Glomerular visceral epithelial cell (primary cell): ENCODE results near the gene STRBP.

Experiments used
- DNase-seq: peaks from one replicate; pipeline ENCODE4 v3.0.0-alpha.2; 2016; ENCODE audit errors: extremely low spot score

STRBP gene

DNA sequence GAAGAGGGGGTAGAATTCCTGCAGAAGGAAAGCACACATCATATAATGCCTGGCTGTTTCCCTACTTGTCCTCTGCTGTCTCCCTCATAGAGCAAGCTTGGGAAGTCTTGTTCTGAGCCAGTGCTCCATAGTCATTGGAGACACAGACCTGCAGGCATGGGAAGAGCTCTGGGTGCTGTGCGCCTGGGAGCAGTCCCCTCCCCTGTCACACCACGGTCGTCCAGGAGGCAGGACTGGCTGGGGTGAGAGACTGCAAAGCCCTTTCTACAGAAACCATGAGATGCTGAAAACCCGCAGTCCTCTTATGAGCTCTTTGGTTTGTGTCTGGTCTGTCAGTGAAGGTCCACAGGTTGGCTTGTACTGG lies 170.3 kb downstream of the STRBP start:
- DNase-seq = no peak

DNA sequence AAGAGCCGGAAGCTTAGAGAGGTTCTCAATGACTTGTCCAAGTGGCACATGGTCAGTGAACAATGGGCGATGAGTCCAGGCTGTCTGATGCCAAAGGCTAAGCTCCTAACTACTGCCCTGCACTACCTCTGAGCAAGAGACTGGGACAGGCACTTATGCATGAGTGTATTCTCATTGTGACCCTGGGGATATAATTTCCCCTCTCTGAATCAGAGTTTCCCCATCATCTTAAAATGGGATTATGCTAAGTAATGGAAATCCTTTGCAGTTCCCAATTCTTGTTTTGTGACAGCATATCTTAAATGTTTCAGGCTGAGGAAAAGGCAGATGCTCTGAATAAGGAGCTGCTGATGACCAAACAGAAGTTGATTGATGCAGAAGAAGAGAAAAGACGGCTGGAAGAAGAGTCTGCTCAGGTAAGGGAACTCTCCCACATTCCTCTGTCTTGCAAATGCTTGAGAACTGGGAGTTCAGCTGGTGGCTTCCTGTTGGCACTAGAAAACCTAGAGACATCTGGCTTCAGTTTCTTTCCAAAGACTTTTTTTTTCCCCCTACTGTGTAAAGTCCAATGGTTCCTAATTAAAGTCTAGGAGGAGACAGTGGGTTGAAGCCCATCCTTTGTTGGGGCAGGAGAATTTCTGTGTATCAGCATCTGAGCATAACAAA lies 170.8 kb downstream of the STRBP start:
- DNase-seq = no peak

DNA sequence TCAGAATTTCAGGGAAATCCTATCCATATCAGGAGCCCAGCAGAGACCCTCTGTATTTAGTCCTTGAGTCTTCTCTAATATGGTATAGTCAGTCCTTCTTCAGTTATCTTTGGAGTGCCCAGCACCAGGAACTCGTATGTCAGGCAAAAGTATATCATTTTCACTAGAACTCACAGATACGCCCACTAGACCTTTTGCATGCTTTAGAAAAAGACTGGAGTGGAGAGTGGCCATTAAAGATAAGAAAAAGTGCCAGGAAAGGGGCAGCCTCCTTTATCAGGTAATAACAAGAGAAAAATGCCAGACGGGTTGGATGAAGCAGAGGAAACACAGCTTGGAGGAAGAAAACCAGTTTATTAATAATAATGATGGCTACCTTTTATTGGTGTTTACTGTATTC lies 171.4 kb downstream of the STRBP start:
- DNase-seq = no peak

DNA sequence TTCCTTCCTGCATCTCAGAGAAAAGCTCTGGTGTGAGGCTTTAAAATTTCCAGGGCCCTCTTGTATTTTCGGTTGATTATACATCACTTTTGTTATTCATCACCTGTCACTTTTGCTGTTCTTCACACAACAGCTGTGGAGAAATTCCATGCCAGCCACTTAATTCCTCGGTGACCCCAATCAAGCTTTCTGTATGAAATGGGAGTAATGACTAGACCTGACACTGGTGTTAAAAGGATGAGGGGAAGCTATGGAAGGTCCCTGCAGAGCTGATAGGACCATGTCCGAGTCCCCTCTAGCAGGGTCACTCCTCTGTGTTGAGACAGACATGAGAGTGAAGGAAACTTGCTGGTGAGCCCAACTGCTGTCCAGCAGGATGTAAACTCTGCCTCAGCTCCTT lies 175.2 kb downstream of the STRBP start:
- DNase-seq = no peak

DNA sequence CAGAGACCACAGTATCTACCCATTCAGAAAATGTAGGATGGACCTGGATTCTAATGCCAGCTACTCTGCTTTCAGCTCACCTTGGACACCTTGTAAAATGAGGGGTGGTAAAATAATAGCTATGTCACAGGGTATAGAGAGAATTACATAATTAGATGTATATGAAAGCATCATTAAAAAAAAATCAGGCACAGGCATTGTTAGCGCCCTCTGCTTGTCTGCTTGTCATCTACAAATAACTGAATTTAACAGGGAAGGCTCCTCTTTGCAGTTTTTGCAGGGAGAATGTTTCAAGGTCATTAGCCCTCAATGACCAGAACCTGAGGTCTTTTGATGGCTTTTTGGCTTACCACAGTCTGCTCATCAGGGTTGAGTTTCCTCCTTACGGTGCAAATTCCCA lies 176.9 kb downstream of the STRBP start:
- no peak for DNase-seq

DNA sequence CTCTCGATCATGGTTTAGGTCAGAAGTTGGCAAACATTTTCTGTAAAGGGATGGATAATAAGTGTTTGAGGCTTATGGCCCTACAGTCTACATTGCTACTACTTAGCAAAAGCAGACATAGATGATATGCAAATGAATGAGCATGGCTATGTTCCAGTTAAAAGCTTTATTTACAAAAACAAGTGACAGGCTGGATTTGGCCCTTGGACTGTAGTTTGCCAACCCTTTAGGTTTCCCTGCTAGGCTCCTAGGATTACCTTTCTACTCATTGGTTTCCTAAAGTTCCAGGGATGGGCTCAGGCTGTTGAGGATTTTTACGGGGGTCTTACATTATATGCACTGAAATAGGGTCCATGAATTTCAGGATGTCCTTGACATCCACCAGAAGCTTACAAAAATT lies 177.4 kb downstream of the STRBP start:
- DNase-seq = no peak

DNA sequence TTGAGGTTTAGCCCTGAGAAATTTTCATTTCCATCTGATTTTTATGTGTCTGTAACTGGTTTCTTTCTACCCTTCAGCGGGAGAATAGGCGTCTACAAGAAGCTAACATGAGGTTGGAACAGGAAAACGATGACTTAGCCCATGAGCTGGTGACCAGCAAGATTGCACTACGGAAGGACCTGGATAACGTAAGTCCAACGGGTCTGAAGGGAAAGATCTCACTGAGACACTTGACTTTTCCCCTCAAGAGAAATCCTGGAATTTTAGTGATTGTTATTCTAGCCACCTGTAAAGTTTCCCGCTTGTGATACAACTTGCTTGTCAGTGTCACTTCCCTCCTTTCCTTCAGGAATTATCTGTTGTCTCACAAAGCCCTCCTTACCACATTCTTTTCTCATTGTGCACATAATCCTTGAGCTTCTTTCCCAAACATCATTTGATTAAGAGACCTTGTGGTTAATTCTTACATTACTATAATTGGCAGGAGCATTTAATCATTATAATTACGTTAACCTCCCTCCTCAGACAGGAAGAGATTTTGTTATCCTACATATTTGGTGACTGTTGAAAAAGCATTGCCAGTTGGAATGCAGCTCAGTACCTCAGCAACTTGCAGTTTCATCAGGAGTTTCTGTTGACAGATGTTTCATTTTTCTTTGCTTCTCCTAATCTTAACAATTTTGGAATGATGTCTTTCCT lies 178.0 kb downstream of the STRBP start:
- DNase-seq = no peak

DNA sequence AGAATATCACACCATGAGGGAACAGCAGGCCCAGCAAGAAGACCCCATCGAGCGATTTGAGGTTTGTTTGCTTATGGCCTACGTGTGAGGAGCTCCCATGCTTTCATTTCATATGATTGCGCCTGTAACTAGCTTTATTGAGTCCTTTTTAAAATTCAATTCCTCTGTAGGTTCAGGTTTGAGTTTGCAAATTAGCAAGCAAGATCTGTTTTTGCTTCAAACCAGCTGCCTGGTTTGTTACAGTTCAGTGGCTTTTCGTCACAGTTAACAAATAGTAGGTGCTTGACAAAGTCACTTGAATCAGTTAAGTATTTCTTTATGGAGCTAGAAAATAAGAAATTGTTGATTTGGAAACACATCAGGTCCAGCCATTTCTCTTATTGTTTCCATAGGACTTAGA lies 178.6 kb downstream of the STRBP start:
- DNase-seq = no peak

DNA sequence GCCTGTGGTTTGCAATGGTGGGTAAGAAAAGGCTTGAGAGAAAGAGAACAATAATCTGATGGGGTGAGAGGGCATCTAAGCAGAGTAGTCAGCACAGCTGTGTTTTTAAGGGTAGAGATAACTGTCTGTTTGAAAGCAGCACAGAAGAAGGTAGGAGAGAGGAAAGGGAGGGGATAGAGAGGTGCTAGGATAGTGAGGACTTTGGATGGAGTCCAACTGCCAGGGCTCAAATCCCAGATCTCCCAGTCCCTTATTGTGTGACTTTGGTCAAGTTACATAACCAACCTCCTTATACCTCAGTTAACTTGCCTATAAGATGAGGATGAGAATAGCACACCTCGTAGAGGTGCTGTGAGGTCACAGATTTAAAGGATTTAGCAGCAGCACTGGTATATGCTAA lies 179.3 kb downstream of the STRBP start:
- DNase-seq = no peak

DNA sequence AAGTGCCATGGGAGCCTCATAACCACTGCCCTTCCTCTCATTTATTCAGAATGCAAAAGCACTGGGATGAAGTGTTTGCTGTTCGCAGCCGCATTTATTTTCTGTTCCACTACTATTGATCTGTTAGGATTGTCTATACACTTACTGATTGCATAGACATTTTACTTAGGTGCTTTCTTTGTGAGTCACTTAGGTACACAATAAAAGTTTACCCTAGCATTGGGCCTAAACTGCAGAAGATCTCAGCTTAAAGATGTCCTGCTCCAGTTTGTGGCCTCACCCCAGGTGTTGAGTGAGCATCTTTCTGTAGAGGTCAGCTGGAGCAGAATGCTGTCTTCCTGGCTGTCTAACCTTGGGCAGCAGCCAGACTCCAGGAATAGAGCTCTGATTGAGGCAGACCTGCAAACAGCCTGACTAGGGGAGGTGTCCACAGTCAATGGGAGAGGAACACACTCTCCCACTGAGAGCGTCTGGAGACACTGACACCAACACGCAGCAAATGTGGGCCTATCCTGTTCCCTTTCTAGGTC lies 181.0 kb downstream of the STRBP start:
- DNase-seq = no peak

DNA sequence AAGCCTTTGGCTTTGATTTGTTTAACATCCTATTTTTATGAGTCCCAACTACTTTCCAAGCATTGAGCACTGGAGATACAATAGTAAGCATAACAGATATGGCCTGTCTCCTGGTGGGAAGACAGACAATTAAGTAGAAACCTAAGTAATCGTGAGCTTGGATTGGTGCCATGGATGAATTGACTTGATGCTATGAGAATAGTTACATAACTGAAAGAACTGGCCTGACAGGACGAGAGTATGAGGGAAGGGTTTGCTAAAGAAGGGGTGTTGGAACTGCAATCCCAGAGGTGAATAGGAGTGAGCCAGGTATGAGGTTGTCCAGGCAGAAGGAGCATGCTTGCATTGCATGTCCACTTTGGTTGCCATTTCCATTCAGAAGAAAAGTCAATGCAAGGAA lies 182.5 kb downstream of the STRBP start:
- DNase-seq = no peak

DNA sequence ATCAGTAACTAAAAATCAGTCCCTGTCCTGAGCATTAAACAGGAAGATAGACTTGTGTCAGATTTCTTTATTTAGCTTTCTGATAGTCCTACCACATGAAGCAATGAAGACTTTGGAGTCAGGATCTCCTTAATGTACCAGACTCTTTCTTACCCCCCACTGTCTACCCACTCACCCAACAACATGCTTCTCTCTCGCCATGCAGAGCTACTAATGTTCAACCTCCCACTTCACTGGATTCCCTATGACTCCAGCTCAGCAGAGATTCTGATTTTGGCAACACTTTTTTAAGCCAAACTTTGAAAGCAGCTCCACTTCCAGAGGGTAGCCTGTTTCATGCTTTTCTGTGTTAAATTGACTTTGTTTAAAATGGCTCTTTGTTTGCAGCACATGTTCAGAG lies 184.1 kb downstream of the STRBP start:
- no peak for DNase-seq

DNA sequence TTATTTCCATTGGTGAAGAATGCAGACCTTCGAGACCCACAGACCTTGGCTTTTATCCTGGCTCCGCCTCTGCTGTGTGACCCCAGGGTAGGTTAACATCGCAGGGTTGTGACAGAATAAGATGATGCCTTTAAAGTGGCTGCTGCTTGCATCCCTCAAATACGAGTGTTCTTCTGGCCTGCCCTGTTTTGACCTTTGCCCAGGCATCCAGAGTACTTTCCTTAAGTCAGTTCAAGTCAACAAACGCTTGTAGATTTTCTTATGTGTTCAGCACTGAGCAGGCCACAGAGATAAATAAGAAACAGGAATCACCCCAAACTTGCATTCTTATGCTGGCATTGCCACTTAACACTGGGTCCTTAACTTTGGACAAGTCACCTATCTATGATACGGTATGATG lies 184.7 kb downstream of the STRBP start:
- no peak for DNase-seq

DNA sequence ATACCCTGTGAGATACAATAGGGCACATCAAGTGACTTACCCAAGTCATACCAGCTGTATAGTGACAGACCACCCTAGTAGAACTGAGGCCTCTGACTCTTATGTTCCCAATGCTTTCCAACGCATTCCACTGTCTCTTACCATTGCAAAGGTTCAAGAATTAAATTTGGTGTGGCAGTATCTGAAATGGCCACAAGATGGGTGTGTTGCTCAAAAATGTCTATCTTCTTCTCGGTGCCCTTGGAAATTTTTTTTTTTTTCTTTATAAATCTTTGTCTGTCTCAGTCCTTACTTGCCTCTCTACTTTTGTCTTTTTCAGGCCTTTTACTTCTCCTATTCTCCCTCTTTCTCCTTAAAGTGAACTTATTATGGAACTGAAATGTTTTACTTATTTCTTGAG lies 186.6 kb downstream of the STRBP start:
- DNase-seq = peak; percentile 47

DNA sequence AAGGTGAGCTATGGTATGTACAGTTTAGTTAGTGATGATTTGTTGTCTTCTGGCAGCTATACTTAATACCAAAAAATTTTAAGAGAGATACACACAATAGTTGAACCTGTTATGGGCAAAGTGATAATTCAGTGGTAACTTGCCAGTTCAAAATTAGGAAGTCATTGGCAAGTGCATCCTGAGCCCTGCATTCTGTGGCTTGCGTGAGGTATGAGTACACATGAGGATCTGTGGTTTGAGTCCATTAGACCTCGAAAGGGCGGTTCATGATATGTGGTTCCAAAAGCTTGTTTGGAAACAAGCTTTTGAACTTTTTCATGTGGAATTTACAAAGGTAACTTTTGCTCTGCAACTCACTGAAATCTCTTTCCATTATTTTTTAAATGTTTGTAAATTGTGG lies 187.9 kb downstream of the STRBP start:
- no peak for DNase-seq

DNA sequence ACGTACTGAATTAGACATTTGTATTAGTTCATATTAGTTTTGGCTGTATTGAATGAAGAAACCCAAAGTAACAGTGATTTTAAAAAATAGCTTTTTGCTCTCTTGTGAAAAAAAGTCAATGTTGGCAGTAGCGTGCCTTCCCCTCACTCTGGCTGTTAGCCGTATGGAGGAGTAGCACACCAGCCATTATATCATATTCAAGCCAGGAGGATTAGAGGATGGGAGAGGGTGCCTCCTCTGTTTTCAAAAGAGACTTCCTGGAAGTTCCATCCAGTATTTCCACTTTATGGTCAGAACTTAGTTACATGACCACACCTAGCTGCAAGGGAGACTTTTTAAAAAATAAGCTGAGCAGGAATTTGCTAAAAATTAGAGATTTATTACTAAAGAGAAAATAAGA lies 193.8 kb downstream of the STRBP start:
- no peak for DNase-seq

DNA sequence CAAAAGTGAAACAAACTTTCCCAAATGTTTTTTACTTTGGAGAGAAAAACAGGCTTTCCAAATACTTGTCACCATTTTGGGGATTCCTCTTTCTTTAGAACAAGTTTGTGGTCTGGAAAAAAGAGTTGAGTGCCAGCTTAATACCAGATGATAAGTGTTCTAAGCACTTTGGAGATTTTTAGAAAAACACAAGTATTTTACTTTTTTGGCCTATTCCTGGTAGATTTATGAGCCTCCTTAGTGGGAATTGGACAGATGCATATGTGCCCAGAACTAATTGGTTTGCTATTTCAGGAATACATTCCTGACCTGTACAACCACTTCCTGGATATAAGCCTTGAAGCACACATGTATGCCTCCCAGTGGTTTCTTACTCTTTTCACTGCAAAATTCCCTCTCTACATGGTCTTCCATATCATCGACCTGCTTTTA lies 194.4 kb downstream of the STRBP start:
- DNase-seq = peak; percentile 14

DNA sequence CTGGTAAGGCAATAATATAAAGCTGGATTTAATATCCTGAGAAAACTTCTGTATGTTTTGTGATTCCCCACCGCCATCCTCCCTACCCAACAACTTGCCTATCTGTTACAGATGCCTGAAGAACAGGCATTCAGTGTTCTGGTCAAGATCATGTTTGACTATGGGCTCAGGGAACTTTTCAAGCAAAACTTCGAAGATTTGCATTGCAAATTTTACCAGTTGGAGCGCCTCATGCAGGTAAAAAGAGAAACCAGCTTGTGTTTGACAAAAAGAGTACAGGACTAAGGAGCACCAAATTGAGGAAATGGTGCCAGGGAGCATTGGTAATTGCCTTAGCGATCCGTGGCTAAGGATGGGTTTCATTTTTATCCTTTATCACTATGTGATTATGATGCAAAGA lies 194.9 kb downstream of the STRBP start:
- DNase-seq = no peak

DNA sequence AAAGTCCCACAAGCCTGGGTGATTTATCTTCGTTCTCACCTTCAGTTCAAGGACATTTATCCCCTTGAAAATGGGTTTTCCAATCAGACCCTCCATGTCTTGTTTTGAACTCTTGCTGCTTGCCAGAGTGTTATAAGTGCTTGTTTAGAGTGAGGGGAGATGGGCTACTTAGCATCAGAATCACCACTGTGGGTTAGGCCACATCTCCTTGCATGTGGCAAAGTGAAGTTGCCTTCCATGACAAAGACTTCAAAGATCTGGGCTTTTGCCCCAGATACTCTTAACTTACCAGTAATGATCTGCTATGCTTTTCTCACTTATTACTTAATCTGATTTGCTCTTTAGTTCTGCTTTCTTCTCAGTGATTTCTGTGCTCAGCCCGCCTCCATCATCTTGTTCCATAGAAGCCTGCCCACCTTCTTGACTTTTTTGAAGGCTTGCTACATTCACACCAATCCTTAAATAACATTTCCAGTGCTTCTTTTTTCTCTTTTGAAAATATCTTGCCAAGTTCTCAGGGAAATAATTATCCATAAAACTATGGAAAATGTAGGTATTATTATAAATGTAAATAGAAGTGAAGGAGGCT lies 195.9 kb downstream of the STRBP start:
- no peak for DNase-seq
